H1 (cell line): ENCODE results near the gene MYO1D. TPM values are rescaled to one million over a fixed set of nuclear protein-coding genes. Genes with fewer than 3 reads are reported as not detected.

Experiments
- CTCF ChIA-PET: fragments of 300-600 bp; sonication (Branson Sonifier 250); formaldehyde crosslinking; loops from one replicate; lab custom pipeline; 2021; ENCODE audit not compliant: partially characterized antibody; lab: Charles Lee
- POLR2A ChIA-PET: fragments of 300-600 bp; sonication (Branson Sonifier 250); formaldehyde crosslinking; loops from one replicate; lab custom pipeline; 2021; ENCODE audit warnings: inconsistent platforms; ENCODE audit not compliant: partially characterized antibody; lab: Charles Lee
- DNase-seq, 2 experiments: peaks; one replicate each; pipeline versions ENCODE4 v3.0.0 to v3.0.0-alpha.2; 2010 to 2022; ENCODE audit warnings: low spot score in 2 of 2, low read depth in 1 of 2, mixed read lengths in 1 of 2
- FAIRE-seq: peaks from 2 replicates; lab custom pipeline; 2011; peaks lifted over from hg19 to GRCh38; lab: Jason Lieb, UNC
- H2AFZ ChIP-seq: 2 replicates; pipeline ENCODE4 v1.8.1; 2012; ENCODE audit warnings: low read length, inconsistent platforms
- H2AK5ac ChIP-seq: 2 replicates; pipeline ENCODE4 v1.6.1; 2013; ENCODE audit warnings: low read depth, low read length
- H2BK120ac ChIP-seq: replicated peaks from 2 replicates; pipeline ENCODE3; 2013; ENCODE audit warnings: low read depth, low read length, inconsistent platforms
- H2BK12ac ChIP-seq: 2 replicates; pipeline ENCODE4 v1.6.1; 2013; ENCODE audit warnings: low read depth, low read length
- H2BK15ac ChIP-seq: 2 replicates; pipeline ENCODE4 v1.6.1; 2013; ENCODE audit warnings: low read length
- H2BK20ac ChIP-seq: 2 replicates; pipeline ENCODE4 v1.6.1; 2013; ENCODE audit warnings: low read length
- H2BK5ac ChIP-seq: 2 replicates; pipeline ENCODE4 v1.6.1; 2013; ENCODE audit warnings: low read depth, low read length
- H3K14ac ChIP-seq: 2 replicates; pipeline ENCODE4 v1.6.1; 2013; ENCODE audit warnings: inconsistent platforms; ENCODE audit not compliant: insufficient read length
- H3K18ac ChIP-seq: 2 replicates; pipeline ENCODE4 v1.6.1; 2013; ENCODE audit warnings: low read length; ENCODE audit errors: extremely low read depth
- H3K23ac ChIP-seq: 2 replicates; pipeline ENCODE4 v1.6.1; 2013; ENCODE audit warnings: inconsistent platforms; ENCODE audit not compliant: insufficient read length
- H3K23me2 ChIP-seq: 2 replicates; pipeline ENCODE4 v1.6.1; 2013; ENCODE audit warnings: low read depth, low read length
- H3K27ac ChIP-seq: 2 replicates; pipeline ENCODE4 v1.6.1; 2011; ENCODE audit warnings: low read depth, low read length, inconsistent platforms
- H3K27me3 ChIP-seq, 4 experiments: replicated peaks in 1 of 4; 1 replicate in 1 of 4; 2 replicates in 3 of 4; pipeline versions ENCODE4 v1.6.1 to v1.8.1; 2011 to 2013; ENCODE audit warnings: low read length in 3 of 4, mild to moderate bottlenecking in 3 of 4, inconsistent platforms in 2 of 4, mixed read lengths in 2 of 4, moderate library complexity in 1 of 4; ENCODE audit not compliant: control insufficient read depth in 3 of 4, insufficient read depth in 3 of 4; ENCODE audit errors: extremely low read depth in 1 of 4
- H3K36me3 ChIP-seq, 4 experiments: 2 replicates each; pipeline versions ENCODE4 v1.6.1 to v1.8.1; 2011 to 2013; ENCODE audit warnings: mild to moderate bottlenecking in 4 of 4, low read length in 3 of 4, moderate library complexity in 2 of 4, control low read depth in 1 of 4, inconsistent platforms in 1 of 4; ENCODE audit not compliant: insufficient read depth in 4 of 4, control insufficient read depth in 2 of 4
- H3K4ac ChIP-seq: replicated peaks from 2 replicates; pipeline ENCODE3; 2013; ENCODE audit warnings: low read length, low read depth, mixed read lengths, inconsistent platforms; ENCODE audit not compliant: insufficient read length
- H3K4me1 ChIP-seq, 4 experiments: replicated peaks in 1 of 4; 1 replicate in 1 of 4; 2 replicates in 3 of 4; pipeline versions ENCODE4 v1.6.1 to v1.8.1; 2011 to 2013; ENCODE audit warnings: low read length in 3 of 4, inconsistent platforms in 2 of 4, mixed read lengths in 1 of 4; ENCODE audit not compliant: insufficient read depth in 4 of 4, control insufficient read depth in 3 of 4
- H3K4me2 ChIP-seq, 2 experiments: 2 replicates each; pipeline versions ENCODE4 v1.6.1 to v1.8.1; 2011 to 2013; ENCODE audit warnings: low read depth in 2 of 2, low read length in 2 of 2, control low read depth in 1 of 2, inconsistent platforms in 1 of 2, mild to moderate bottlenecking in 1 of 2; ENCODE audit not compliant: insufficient read depth in 1 of 2
- H3K4me3 ChIP-seq, 4 experiments: fragments of 200-600, 300-600 bp in 1 of 4; sonication (generic), shearing (Covaris generic), sonication (Bioruptor Twin) in 1 of 4; 2 replicates each; pipeline versions ENCODE4 v1.5.1 to v1.8.1; 2011 to 2016; ENCODE audit warnings: low read length in 4 of 4, low read depth in 3 of 4, control low read depth in 2 of 4, inconsistent platforms in 2 of 4, mild to moderate bottlenecking in 2 of 4, mixed read lengths in 1 of 4, moderate library complexity in 1 of 4; ENCODE audit not compliant: insufficient read depth in 2 of 4; ENCODE audit errors: extremely low read depth in 1 of 4
- H3K56ac ChIP-seq: replicated peaks from 2 replicates; pipeline ENCODE3; 2013; ENCODE audit warnings: low read depth, mild to moderate bottlenecking, mixed read lengths, low read length, inconsistent platforms; ENCODE audit not compliant: insufficient read length
- H3K79me1 ChIP-seq: 2 replicates; pipeline ENCODE4 v1.6.1; 2013; ENCODE audit warnings: low read depth, low read length, control low read depth
- H3K79me2 ChIP-seq, 2 experiments: 2 replicates each; pipeline versions ENCODE4 v1.6.1 to v1.8.1; 2012 to 2013; ENCODE audit warnings: low read length in 2 of 2, mild to moderate bottlenecking in 2 of 2, inconsistent platforms in 1 of 2; ENCODE audit not compliant: insufficient read depth in 2 of 2, control insufficient read depth in 1 of 2
- H3K9ac ChIP-seq, 4 experiments: replicated peaks in 1 of 4; 1 replicate in 1 of 4; 2 replicates in 3 of 4; pipeline versions ENCODE4 v1.6.1 to v1.8.1; 2011 to 2013; ENCODE audit warnings: low read depth in 3 of 4, low read length in 3 of 4, control low read depth in 2 of 4, mild to moderate bottlenecking in 2 of 4, moderate library complexity in 2 of 4, inconsistent platforms in 1 of 4; ENCODE audit errors: extremely low read depth in 1 of 4
- H3K9me3 ChIP-seq, 2 experiments: 2 replicates each; pipeline versions ENCODE4 v1.6.1 to v1.8.1; 2012 to 2013; ENCODE audit warnings: mild to moderate bottlenecking in 2 of 2, moderate library complexity in 2 of 2, control low read depth in 1 of 2, inconsistent platforms in 1 of 2, low read depth in 1 of 2, low read length in 1 of 2, mixed read lengths in 1 of 2; ENCODE audit not compliant: insufficient read depth in 2 of 2
- H4K20me1 ChIP-seq, 2 experiments: replicated peaks in 1 of 2; 2 replicates each; pipeline versions ENCODE3 to v1.8.1; 2011 to 2013; ENCODE audit warnings: inconsistent platforms in 2 of 2, low read length in 2 of 2, mild to moderate bottlenecking in 1 of 2; ENCODE audit not compliant: insufficient read depth in 2 of 2, control insufficient read depth in 1 of 2
- H4K5ac ChIP-seq: 2 replicates; pipeline ENCODE4 v1.6.1; 2013; ENCODE audit warnings: low read length, low read depth, mixed read lengths, inconsistent platforms; ENCODE audit not compliant: insufficient read length
- H4K8ac ChIP-seq: 2 replicates; pipeline ENCODE4 v1.8.0; 2013; ENCODE audit warnings: mild to moderate bottlenecking, moderate library complexity, low read length, inconsistent platforms; ENCODE audit not compliant: insufficient read depth; ENCODE audit errors: extremely low read depth
- H4K91ac ChIP-seq: replicated peaks from 2 replicates; pipeline ENCODE3; 2013; ENCODE audit warnings: low read length, mixed read lengths, inconsistent platforms; ENCODE audit not compliant: insufficient read length
- GTF2F1 ChIP-seq: IDR thresholded peaks from 2 replicates; pipeline ENCODE4 v1.6.1; 2012; ENCODE audit warnings: low read depth, low read length, improper control_type of control experiment, borderline replicate concordance
- RNF2 ChIP-seq: fragments of 200-900, 300-1000 bp; sonication (generic); IDR thresholded peaks from 2 replicates; pipeline ENCODE4 v1.7.1; 2016; ENCODE audit warnings: borderline replicate concordance, low read depth, mild to moderate bottlenecking, antibody characterized with exemption, low read length; ENCODE audit not compliant: poor library complexity, severe bottlenecking; ENCODE audit errors: missing control alignments
- SP1 ChIP-seq: IDR thresholded peaks from 2 replicates; pipeline ENCODE4 v1.6.1; 2011; ENCODE audit warnings: low read depth, low read length
- WGBS, 2 experiments: shearing (Covaris generic) in 1 of 2; methylation state at CpG; one replicate each; pipeline versions ENCODE4 v1.1.6 to v1.1.7; 2013 to 2015; ENCODE audit warnings: low lambda C conversion rate in 2 of 2, mixed read lengths in 2 of 2, inconsistent platforms in 1 of 2, low coverage in 1 of 2, missing lambda C conversion rate in 1 of 2; ENCODE audit not compliant: insufficient replicate concordance in 2 of 2, insufficient coverage in 1 of 2, insufficient read length in 1 of 2; ENCODE audit errors: extremely low coverage in 1 of 2, missing lambda C conversion rate in 1 of 2; 5-methylcytosine and 5-hydroxymethylcytosine counted together
- polyA plus RNA-seq, 7 experiments: library from polyadenylated mRNA; depleted of rRNA in 3 of 7; stranded (reverse) in 5 of 7; unstranded in 2 of 7; fragments of >200 nt in 5 of 7; fragments of 200-250 nt in 2 of 7; gene quantifications; 1 replicate in 5 of 7; 2 replicates in 1 of 7; 4 replicates in 1 of 7; pipeline versions ENCODE4 v1.2.1 to v1.2.3, GENCODE V29; 2011 to 2013; ENCODE audit warnings: missing spikeins in 2 of 7, mixed read lengths in 2 of 7
- total RNA-seq: library from RNA; stranded (reverse); fragmentation: NEBNext Ultra II Directional; extraction: Animal tissue kit (Norgen Biotek cat#: 25700); gene quantifications from 2 replicates; pipeline ENCODE4 v1.2.1, GENCODE V29; 2021

The MYO1D gene
- total and polyA plus RNA-seq, 2 of the 8 experiments (the other 6 are each of a cell fraction or from before 2014, with no cell fraction given): 6.5 to 25.4 TPM

- Histone ChIP-seq H3K23me2 (no peaks in the 10 kb centered on the region), H2BK15ac (no peak overlapping the region), H3K4me1 (no peaks in the 10 kb centered on the region), H3K14ac (no peak overlapping the region), H3K27me3 (no peaks in the 10 kb centered on the region), H3K9me3 (no peaks in the 10 kb centered on the region), H3K79me2 (peaks cover 0 to 29% of the 10 kb centered on the region in 2 experiments; a peak in 2 of 4 replicates), H2BK5ac (no peak overlapping the region), H4K5ac (no peak overlapping the region), H4K91ac (no peak overlapping the region), H4K20me1 (peaks cover 0 to 6% of the 10 kb centered on the region in 2 experiments), H3K4ac (no peak overlapping the region), H3K27ac (no peak overlapping the region), H3K9ac (no peak overlapping the region), H4K8ac (no peak overlapping the region), H2AK5ac (no peak overlapping the region), H2BK20ac (no peak overlapping the region), H3K79me1 (no peaks in the 10 kb centered on the region; the same call in 1 of the 2 replicates), H3K23ac (no peak overlapping the region), H3K4me2 (no peak overlapping the region), H3K18ac (no peak overlapping the region), H2BK120ac (no peak overlapping the region), H2BK12ac (no peak overlapping the region), H3K36me3 (peaks cover 21 to 73% (median 60%) of the 10 kb centered on the region in 4 experiments), H3K4me3 (no peak overlapping the region), H2AFZ (no peak overlapping the region), H3K56ac (no peak overlapping the region)
- FAIRE-seq (no peak), DNase-seq (no peak)
- ChIA-PET POLR2A (no interaction called here), CTCF (interaction anchor here (1.0 to 1.3 kb wide), 2 partner anchors 10 to 19 kb away, joined by 3 read pairs; no protein-coding TSS in a partner anchor)
- 93% methylated on average over 7 of the region's 7 CpGs; no CpG with 5 or more reads in 1 of the 2 experiments for WGBS, 2 experiments
- TF ChIP-seq RNF2 (no peak), GTF2F1 (no peak), SP1 (no peak)
These were observed 409.0 kb downstream of the MYO1D start for GRCh38 chr17:32467949-32468348.
